Pancreas (tissue), 10 donors: ENCODE results near the gene CPSF7. TPM values are rescaled to one million over a fixed set of nuclear protein-coding genes. Genes with fewer than 3 reads are reported as not detected.
"Not testable (repeated sequence)": the region's sequence is repeated elsewhere in the genome, so short reads cannot be mapped to it uniquely, and the experiment has no call there.

ENCODE experiments used
- ATAC-seq, 4 donors: fragments of 200-7000 bp; cut with Tn5 transposase; one replicate each; pipeline versions ENCODE4 v1.8.0 to v1.9.1; 2020; ENCODE audit warnings: mild to moderate bottlenecking in 4 of 4, moderate library complexity in 4 of 4
- DNase-seq, 6 donors: peaks; one replicate each; pipeline ENCODE4 v3.0.0-alpha.2; 2020
- FAIRE-seq: peaks from 2 replicates; lab custom pipeline; 2012; peaks lifted over from hg19 to GRCh38; lab: Jason Lieb, UNC
- H3K27ac ChIP-seq, 4 donors: fragments of 200-600 bp; sonication (generic); 1 replicate in 3 of 4; 2 replicates in 1 of 4; pipeline versions ENCODE4 v1.5.0 to v1.8.0; 2020
- H3K27me3 ChIP-seq, 4 donors: fragments of 200-600 bp; one replicate each; pipeline ENCODE4 v1.8.0; 2021
- H3K36me3 ChIP-seq, 3 donors: fragments of 200-600 bp; sonication (generic) in 1 of 3; one replicate each; pipeline versions ENCODE4 v1.5.0 to v1.8.0; 2020 to 2021
- H3K4me1 ChIP-seq, 3 donors: fragments of 200-600 bp; one replicate each; pipeline ENCODE4 v1.8.0; 2021
- H3K4me3 ChIP-seq, 4 donors: fragments of 200-600 bp; sonication (generic) in 2 of 4; one replicate each; pipeline versions ENCODE4 v1.5.0 to v1.8.0; 2020 to 2021
- H3K9me3 ChIP-seq, 4 donors: fragments of 200-600 bp; one replicate each; pipeline ENCODE4 v1.8.0; 2021
- CTCF ChIP-seq, 4 donors: fragments of 200-600 bp; sonication (generic) in 3 of 4; IDR thresholded peaks; one replicate each; pipeline versions ENCODE4 v1.5.0 to v1.8.0; 2021; ENCODE audit warnings: antibody characterized with exemption in 4 of 4
- WGBS, 2 donors: extraction: QIAGEN DNeasy Blood & Tissue Kit; methylation state at CpG; one replicate each; pipeline ENCODE4 v1.1.7; 2013; 5-methylcytosine and 5-hydroxymethylcytosine counted together
- intact Hi-C, 3 donors: fragments of 100-400 bp; cut with DNase I; formaldehyde crosslinking; loops; one replicate each; pipeline versions ENCODE4 v1.11.1 to v1.14.2; 2022
- polyA plus RNA-seq, 2 donors: library from polyadenylated mRNA; stranded (reverse); fragments of 200-250 nt; gene quantifications; one replicate each; pipeline ENCODE4 v1.2.3, GENCODE V29; 2013
- total RNA-seq, 6 donors: library from RNA; stranded (reverse); fragmentation: NEBNext Ultra II Directional in 4 of 6; extraction: Animal tissue kit (Norgen Biotek cat#: 25700) in 4 of 6; gene quantifications; one replicate each; pipeline versions ENCODE4 v1.2.1 to v1.2.4, GENCODE V29; 2021 to 2023
- donor health status: healthy with polysubstance abuse.
- donor health status: DM: no; HTN: no; CAD: no; lungs with moderate emphysema.
- donor health status: DM: no; HTN: no; CAD: no.
- donor health status: control.
- donor health status: control.
- donor health status: Bipolar disorder and iron deficiency.
- donor health status: DM: yes; HTN: yes; CAD: no.
- donor health status: DM: no; HTN: no; CAD: no.
- donor health status: DM: no; HTN: no; CAD: no.
- donor health status: DM: yes; HTN: yes; CAD: no.

CPSF7 gene
- total and polyA plus RNA-seq, 8 donors: 25.1 to 60.4 (median 33.5) TPM

- DNase-seq (peak; percentile 74 to 88 (median 82)), ATAC-seq (peak; percentile 89 to 97 (median 96)), FAIRE-seq (no peak)
- Histone ChIP-seq H3K9me3 (no peaks in the 10 kb centered on the region), H3K4me1 (no peaks in the 10 kb centered on the region), H3K27ac (no peak overlapping the region), H3K36me3 (peaks cover 0 to 7% (median 0%) of the 10 kb centered on the region in 3 donors), H3K4me3 (no peak overlapping the region), H3K27me3 (no peaks in the 10 kb centered on the region)
- intact Hi-C loops: no loop called here
- WGBS, 2 donors: 31 to 53% methylated on average over 7 of the region's 7 CpGs
- peak; percentile 51 to 78 (median 60) for TF ChIP-seq CTCF (IDR thresholded peaks at IDR 0.05)
Observed at GRCh38 chr11:61446211-61446651, 16.5 kb upstream of the CPSF7 start.

GRCh38 chr11:61445516-61445915 is 15.7 kb upstream of the CPSF7 start:
- DNase-seq: no peak
- H3K36me3 ChIP-seq: peaks cover 0 to 7% (median 4%) of the 10 kb centered on the region in 3 donors
- no peaks in the 10 kb centered on the region for H3K9me3 ChIP-seq
- H3K27me3 ChIP-seq: no peaks in the 10 kb centered on the region
- H3K4me1 ChIP-seq: peaks cover 0 to 2% (median 0%) of the 10 kb centered on the region in 3 donors
- no peak overlapping the region for H3K4me3 ChIP-seq
- H3K27ac ChIP-seq: no peak overlapping the region
- no peak for ATAC-seq
- FAIRE-seq: no peak
- WGBS, 2 donors: 70 to 75% methylated on average over 4 of the region's 4 CpGs
- no peak for TF ChIP-seq CTCF (IDR thresholded peaks at IDR 0.05)
- intact Hi-C loops: no loop called here

- Histone ChIP-seq H3K9me3 (no peaks in the 10 kb centered on the region), H3K27me3 (no peaks in the 10 kb centered on the region), H3K4me3 (no peak overlapping the region), H3K36me3 (peaks cover 4 to 26% (median 11%) of the 10 kb centered on the region in 3 donors), H3K4me1 (peaks cover 0 to 4% (median 0%) of the 10 kb centered on the region in 3 donors), H3K27ac (no peak overlapping the region)
- no peak for DNase-seq
- intact Hi-C loops: no loop called here
- TF ChIP-seq CTCF (IDR thresholded peaks at IDR 0.05): no peak
- ATAC-seq: no peak
- no peak for FAIRE-seq
- WGBS, 2 donors: 84 to 91% methylated on average over 6 of the region's 6 CpGs
Observed at GRCh38 chr11:61442616-61443015, 12.8 kb upstream of the CPSF7 start.

- Histone ChIP-seq H3K9me3 (no peaks in the 10 kb centered on the region), H3K4me3 (no peak overlapping the region), H3K27me3 (no peaks in the 10 kb centered on the region), H3K36me3 (peaks cover 4 to 31% (median 17%) of the 10 kb centered on the region in 3 donors), H3K4me1 (peaks cover 0 to 4% (median 0%) of the 10 kb centered on the region in 3 donors), H3K27ac (no peak overlapping the region)
- no peak for FAIRE-seq
- no peak for DNase-seq
- WGBS, 2 donors: 71 to 73% methylated on average over 1 of the region's 1 CpG
- TF ChIP-seq CTCF (IDR thresholded peaks at IDR 0.05): no peak
- intact Hi-C loops: no loop called here
- no peak for ATAC-seq
Observed at GRCh38 chr11:61439615-61440014, 9.8 kb upstream of the CPSF7 start.

GRCh38 chr11:61437496-61437895 is 7.7 kb upstream of the CPSF7 start:
- intact Hi-C loops: no loop called here
- H3K36me3 ChIP-seq: peaks cover 4 to 31% (median 17%) of the 10 kb centered on the region in 3 donors
- DNase-seq (no peak), ATAC-seq (no peak), FAIRE-seq (no peak)
- H3K9me3 ChIP-seq: no peaks in the 10 kb centered on the region
- no peak overlapping the region for H3K4me3 ChIP-seq
- TF ChIP-seq CTCF (IDR thresholded peaks at IDR 0.05): no peak
- 93 to 97% methylated on average over 5 of the region's 5 CpGs for WGBS, 2 donors
- no peak overlapping the region for H3K27ac ChIP-seq
- peaks cover 0 to 4% (median 2%) of the 10 kb centered on the region in 3 donors for H3K4me1 ChIP-seq
- no peaks in the 10 kb centered on the region for H3K27me3 ChIP-seq

GRCh38 chr11:61430839-61431238 is 1.1 kb upstream of the CPSF7 start:
- peaks cover 0 to 27% (median 4%) of the 10 kb centered on the region in 3 donors for H3K36me3 ChIP-seq
- peak overlapping the region in 3 of 4 donors; percentile 60 to 89 (median 87) for H3K4me3 ChIP-seq
- DNase-seq, ATAC-seq, FAIRE-seq, H3K9me3 ChIP-seq, H3K27ac ChIP-seq, H3K27me3 ChIP-seq, intact Hi-C loops: not testable (repeated sequence)
- peaks cover 4 to 23% (median 18%) of the 10 kb centered on the region in 3 donors for H3K4me1 ChIP-seq
- WGBS, 2 donors: 58 to 60% methylated on average over 10 of the region's 10 CpGs
